HG03139 (cell line): ENCODE results near the gene EPHA4.

Experiments used
- ATAC-seq: cut with Tn5 transposase; IDR thresholded peaks from one replicate; pipeline ENCODE4 v1.9.1; 2021; ENCODE audit not compliant: unreplicated experiment

Gene EPHA4

DNA sequence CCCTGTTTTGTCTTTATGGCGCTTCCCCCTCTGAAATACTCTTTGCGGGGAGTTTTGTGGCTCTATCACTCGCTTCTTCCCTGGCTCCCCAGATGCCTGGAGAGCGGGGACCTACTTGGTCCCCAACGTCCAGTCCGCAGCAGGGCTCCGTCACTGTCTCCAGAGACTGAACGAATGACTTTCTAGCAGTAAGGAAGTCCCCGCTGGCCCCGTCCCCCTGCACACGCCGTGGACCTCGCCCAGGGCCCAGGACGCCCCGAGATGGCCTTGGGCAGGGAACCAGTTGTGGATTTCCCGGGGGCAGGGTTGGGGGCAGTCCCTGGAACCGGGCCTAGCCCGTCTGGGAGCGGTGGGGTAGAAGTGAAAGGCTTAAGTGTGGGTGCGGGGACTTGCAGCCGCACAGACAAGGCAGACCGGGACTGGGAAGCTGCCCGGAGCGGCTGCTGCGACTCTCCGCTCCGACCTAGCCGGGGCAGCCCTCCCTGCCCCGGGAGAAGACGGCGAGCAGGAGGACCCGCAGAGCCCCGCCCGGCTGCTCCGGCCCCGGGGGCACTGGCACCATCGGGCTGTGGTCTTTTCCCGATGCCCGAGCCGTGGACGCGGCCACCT lies 821 bp upstream of the EPHA4 start:
- ATAC-seq = peak; percentile 17

DNA sequence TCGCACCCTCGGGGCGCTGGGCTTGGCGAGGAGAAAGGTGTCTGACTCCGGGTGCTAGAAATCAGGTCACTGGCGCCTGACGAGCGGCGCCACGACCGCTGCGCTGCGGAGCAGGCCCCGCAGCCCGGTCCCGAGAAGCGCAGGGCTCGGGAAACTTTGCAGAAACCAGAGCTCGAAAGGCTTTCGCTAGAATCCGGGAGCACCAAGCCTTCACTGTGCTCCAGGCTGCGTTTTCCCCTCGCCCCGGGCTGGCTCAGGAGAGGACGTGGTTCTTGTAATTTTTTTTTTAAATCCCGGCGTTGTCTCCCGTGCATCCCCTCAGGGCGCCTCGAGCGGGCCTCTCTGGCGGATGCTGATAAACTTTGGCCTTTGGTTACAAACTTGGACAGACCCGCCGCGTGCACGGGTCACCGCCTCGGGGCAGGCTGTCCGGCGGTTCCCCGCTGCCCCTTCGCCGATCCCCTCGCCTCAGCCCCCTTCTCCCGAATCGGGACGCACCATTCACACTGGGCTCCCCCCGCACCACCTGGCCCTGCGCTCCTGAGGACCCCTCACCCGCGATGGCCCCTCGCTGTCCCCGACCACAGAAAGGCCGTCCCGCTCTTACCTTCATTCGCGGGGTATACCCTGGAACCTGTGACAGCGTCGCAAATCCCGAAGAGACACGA lies 419 bp downstream of the EPHA4 start:
- ATAC-seq = no peak

DNA sequence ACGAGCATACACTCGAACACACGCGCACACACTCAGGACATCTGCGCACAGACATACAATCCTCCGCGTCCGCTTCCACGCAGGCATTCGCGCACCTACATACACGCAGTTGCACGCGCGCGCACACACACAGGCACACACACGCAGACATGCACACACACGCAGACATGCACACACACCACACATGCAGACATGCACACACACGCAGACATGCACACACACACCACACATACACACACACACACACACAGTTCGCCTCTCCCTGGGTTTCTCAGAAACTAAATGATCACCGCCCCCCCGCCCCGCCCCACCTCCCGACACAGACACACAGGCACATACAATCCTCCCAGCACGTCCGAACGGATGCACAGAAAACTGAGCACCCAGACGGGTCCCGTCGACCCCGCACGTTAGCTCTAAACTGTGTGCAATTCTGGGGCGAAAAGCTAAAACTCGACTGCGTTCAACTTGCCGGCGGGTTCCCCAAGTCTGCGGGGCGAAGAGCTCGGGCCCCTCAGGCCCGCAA lies 1.0 kb downstream of the EPHA4 start:
- ATAC-seq = no peak

DNA sequence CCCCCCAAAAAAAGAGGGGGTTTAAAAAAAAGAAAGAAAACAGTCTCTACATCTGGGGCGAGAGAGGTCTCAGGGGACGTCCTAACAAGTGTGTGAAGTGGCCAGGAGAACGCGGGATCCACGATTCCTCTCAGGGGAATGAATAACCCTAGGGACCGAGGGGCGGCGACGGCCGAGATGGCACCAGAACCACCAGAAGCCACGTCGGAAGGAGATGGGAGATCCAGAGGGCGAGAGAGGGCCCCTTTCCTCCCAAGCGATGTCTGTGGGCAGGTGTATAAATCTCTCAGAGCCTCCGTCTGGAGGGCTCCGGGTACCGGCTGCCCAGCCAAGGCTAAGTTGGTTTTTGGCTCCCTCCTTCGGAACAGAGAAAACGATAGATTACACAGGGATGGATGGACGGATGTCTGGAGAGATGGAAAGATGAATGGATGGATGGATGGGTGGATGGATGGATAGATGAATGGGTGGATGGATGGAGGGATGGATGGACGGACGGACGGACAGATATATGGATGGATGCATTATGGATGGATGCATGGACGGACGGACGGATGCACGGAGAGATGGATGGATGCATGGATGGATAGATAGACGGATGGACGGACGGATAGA lies 1.7 kb downstream of the EPHA4 start:
- ATAC-seq = no peak

DNA sequence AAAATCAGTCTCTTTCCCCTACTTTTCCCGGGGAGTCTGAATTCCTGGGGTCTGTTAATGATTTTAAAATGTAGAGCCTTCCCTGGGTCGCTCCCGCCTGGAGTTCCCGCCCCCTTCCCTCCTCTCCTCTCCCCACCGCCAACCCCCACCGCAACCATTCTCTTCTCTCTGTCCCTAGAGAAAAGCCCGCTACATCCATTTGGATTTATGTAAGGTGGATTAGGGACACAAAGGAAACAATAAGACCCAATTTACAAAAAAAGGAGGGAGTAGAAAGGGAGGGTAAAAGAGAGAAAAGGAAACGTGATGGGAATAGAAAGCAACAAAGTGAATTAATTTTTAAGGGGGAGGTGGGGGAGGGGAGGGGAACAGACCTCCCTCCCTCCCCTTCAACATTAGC lies 2.2 kb downstream of the EPHA4 start:
- no peak for ATAC-seq

DNA sequence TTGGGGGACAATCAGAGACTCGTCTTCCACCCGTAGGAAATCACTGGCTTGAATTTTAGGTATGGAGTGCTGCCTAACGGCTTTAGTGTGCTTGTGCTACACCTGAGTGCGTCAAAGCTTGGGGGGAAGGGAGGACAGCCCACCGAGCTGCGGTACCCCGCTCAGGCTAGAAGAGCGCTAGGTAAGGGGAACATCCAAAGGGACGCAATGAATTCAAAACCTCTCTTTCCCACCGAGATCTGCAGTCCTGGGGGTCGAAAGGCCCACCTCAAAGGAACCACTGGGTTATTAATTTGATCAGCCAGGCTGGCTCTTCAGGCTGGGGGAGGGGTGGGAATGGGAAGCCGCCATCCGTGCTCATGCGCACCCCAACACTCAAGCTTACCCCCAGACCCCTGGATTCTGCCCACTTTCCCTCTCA lies 2.7 kb downstream of the EPHA4 start:
- ATAC-seq = no peak

DNA sequence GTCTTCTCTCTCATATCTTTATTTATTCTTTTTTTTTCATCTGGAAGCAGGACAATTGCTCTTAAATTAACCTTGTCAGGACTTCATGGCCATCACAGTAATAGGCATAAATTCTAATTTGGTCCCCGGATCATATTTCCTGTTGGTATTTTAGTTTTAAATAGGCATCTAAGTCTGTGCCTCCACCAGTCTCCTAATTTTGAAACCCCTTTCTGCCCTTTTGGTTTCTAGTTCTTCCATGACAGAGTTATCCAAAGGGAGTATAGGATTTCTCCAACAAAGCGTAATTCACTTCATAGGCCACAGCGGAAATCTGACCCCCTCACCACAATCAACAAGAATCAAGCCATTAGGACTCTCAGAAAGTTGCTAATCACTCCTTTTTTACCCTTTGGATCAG lies 3.8 kb downstream of the EPHA4 start:
- ATAC-seq = no peak

DNA sequence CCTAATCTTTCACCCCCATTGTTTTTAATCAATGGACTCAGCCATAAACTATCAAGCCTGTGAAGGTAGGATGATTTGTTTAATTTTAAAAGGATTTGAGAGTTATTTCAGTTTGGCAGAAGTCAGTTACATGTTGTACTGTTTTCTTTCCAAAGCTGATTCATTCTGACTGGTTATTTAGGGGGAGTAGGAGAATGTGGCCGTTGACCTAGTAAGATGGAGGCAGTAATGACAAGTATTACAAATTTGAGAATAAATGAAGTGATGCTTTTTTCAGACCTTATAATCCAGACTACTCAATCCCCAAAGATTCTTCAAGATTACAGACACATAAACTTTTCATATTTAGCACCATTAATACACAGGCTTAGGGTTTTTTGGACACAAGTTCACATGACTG lies 4.3 kb downstream of the EPHA4 start:
- ATAC-seq = no peak

DNA sequence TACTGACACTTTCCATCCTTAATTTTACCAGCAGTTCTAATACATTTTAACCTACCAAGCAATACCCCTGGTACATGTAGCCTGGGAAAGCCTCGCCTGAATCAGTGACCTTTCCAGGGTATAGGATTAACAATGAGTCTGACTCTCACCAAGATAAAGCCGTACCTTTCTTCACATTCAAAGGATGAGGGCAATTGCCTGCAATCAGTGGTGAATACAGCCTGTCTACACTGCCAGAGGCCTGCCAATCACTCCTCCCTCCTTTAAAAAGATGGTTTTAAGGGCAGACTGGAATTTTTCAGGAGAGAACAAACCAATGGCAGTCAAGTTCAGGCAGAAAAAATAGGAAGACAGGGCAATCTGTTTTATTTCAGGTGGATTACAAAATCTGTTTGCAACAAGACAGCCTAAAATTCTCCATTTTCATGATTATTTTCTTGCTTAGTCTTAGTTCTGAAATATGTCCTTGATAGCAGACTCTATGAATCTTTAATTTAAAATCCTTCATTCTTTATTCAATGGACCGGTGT lies 4.8 kb downstream of the EPHA4 start:
- ATAC-seq = no peak

DNA sequence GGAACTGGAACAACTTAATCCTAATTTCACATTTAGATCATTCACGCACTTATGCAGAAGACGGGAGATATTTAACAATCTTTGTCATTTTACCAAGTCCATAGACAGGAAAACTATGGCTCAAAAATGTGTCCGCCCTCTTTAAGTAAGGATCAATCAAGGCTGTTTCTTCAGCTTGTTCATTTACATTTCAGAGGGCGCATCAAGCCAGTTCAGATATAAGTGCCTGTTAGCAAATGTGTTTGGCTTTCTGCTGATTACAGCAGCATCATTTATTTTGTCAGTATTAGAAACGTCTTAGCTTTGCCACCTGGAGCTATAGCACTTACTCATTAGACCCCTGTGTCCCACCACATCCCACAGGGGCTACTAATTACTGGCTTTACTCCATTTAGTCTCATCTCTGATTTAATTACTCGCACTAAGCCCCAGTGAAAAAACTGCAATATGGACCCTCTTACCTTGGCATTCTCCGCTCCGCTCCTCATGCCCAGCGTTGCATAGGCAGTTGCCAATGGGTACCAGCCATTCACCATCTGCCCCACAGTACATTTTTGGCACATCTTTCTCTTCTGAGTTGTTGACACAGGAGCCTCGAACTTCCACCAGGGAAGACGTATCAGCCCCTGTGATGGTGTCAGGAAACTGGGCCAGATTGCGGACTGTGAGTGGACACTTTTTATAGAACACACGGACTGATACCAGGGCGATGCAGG lies 8.7 kb downstream of the EPHA4 start:
- no peak for ATAC-seq

DNA sequence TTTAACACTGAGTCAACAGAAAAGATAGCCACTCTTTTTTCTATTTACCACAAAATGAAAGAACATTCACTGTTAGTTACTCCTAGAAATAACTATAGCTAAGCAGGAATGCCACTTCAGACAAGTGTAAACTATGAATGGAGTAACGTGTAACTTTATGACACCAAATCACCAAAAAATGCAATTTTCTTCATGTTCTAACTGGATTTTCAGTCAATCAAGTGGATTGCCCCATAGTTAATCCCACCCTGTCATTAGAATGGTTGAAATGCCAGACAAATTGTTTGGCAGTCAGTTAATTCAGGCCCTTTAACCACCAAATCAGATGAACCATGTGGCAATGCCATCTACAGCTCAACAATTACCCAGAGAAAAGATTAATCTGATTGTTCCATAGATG lies 9.9 kb downstream of the EPHA4 start:
- ATAC-seq = no peak

DNA sequence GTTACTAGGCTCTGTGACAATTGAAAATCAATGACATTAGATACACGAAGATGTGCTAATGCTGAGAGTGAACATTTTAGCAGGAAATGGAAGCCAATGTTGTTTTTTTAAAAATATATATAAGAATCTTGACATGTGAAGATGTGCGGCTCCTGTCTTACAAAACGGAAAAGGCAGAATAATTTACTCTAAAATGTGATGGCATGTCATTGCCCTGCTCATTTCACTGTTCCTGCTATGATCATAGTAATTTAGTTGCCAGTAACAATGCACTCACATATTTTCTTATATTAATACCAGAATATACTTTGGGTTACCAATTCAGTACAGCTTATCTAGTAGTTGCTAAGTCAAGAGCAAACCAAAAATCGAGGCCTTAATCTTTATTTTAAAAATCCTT lies 10.3 kb downstream of the EPHA4 start:
- ATAC-seq = no peak

DNA sequence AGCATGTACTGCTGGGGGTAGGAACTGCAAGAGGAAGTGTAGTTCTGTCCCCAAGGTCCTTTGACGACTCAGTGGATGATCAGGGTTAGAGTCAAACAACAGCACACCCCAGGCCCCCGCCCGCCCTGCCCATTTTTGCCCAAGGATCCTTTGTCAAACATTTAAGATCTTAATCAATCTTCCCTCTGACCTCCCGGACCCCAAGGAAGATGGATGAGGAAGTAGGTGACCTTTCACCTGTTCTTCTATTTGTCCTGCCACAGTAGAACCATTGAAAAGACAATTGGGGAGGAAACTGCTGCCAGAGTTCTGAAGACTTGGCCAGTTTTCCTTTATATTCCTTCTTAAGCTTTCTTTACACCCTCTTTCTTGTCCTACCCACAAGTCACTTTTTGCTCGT lies 12.1 kb downstream of the EPHA4 start:
- no peak for ATAC-seq

DNA sequence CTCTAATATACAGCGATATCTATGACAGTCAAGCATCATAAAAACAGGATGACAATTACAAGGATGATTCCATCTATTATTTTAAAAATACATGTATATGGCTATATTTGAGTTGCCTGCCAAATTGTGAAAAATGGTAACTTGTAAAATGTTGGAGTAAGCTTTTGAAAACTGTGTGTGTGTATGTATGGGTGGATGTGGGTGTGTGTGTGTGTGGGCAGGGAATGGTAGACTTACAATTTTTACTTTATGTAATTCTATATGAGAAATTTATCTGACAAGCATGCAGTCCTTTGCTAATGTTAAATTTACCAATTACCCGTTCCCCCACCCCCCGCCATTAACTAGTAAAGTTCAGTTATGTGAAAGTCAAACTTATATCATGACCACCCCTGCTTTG lies 14.0 kb downstream of the EPHA4 start:
- no peak for ATAC-seq

DNA sequence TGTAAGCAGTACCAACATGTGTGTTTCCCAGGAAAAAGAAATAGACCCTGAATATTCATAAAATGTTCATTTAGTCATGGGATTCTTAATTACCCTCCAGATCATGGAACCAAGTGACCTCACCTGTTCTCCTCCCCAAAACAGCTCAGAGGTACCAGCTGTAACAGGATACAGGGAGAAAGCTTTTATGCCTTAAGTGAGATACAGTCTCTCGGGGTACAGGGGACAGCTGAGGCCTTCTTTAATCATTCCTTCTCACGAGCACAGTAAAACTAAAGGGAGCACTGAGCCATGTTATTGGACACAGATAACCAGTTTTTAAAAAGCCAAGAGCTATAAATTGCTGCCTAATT lies 16.6 kb downstream of the EPHA4 start:
- peak; percentile 30 for ATAC-seq

DNA sequence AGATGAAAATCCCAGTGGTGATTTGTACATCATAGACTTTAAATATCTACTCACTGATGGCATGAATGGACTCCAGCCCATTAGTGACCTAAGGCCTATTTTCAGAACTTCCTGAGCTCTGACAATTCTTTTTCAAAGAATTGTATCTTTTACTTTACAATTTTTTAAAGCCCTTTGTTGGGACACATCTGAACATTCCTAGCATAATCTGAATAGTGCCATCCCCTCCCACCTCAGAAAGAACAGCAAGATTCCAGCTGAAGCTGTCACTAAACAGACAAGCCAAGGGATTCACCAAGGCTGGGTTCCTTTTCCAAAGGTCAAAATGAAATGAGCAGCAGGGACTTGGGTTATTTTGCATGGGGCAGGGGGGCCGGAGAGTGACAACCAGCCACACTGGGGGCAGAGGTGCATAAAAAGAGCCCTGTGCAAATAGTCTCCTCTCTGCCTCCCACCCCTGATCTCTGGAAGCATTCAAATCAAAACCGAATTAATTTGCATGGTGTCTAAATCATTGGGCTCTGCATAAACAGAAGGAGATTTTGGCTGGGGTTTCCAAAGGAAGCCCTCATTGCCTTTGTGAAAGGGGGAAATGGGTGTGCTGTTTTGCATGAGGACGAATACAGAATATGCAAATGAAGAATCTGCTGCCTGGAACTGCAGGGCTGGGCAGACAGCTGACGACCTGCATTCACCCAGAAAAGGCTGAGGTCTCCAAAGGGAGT lies 17.2 kb downstream of the EPHA4 start:
- ATAC-seq = peak; percentile 97

DNA sequence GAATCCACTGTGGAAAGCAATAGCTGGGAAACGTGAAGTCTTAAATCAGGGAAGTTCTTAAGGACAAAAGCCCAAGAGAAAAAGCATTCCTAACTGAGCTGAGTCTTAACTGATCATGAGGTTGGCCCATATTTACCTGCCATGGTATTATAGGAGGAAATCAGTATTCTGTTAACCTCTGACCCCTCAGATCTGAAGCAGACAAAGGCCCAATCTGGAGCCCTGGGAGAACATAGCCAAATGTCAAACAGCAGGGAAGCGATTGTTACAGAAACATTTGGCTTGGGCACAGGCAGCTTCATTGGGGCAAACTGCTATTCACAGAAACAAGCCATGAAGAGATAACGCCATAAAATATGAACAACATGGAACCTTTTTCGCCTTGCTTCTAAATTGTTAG lies 18.8 kb downstream of the EPHA4 start:
- ATAC-seq = no peak

DNA sequence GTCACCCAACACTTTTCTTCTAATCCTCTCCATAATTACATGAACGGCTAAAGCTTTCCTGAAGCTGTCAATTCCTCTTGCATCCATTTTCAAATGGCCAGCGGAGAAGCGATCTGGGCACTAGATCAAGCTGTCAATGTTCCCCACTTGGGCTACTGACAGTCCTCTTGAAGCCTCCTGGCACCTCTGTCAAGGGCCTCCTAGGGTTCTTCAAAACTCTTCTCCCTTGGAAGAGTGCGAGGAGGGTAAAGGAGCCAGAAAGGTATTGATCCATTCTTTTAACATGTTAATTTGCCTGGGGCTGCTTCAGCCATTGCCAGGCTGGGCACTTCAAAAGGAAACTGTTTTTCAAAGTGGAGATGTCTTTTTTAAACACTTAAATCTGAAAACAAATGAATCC lies 19.8 kb downstream of the EPHA4 start:
- no peak for ATAC-seq

DNA sequence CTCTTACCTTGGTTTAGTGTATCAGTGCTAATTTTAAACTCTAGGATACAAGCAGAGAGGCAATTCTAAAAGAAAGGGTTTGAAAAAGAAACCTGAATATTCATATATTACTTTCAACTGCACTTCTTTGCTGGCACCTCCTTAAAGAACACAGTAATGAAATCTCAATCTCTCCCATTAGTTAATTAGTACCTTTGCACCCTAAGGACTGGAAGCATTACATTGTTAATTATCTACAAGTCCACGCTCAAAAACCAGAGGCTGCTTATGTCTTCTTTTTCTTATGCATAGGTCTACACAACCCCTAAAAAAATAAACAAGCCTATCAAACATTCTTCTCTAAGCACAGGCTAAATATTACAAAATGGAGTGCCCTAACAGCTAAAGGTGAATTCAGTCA lies 20.2 kb downstream of the EPHA4 start:
- ATAC-seq = no peak

DNA sequence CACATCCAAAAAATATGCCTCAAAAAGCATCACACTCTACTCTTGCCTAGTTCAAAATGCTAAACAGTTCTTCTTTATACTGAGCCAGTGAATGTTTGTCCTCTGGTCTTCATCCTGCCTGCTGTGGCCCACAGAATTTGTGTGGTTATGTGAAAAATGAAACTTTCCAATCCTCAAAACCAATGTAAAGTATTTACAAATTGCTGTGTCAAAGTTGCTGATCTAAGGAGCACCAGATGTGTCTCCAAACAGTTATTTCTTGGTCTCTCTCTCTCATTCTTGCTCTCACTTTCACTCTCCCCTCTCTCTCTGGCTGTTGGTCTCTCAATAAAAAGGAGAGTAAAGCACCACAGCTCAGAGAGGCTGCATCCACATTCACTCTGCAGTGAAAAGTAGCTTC lies 23.0 kb downstream of the EPHA4 start:
- peak; percentile 73 for ATAC-seq
